OCI-M2 (cell line): ENCODE measurements around the gene KRT2.

Experiments used
- DNase-seq: peaks from one replicate; lab custom pipeline; 2025; ENCODE audit not compliant: unreplicated experiment; lab: John Stamatoyannopoulos, UW

The KRT2 gene

GRCh38 chr12:52644078-52644415, 8.0 kb downstream of the KRT2 start:
- DNase-seq, result no peak

GRCh38 chr12:52643233-52644077, 8.6 kb downstream of the KRT2 start:
- no peak for DNase-seq

- DNase-seq, result no peak
These were observed 10.5 kb downstream of the KRT2 start for GRCh38 chr12:52641468-52641867.

GRCh38 chr12:52637299-52637698, 14.7 kb downstream of the KRT2 start:
- DNase-seq, result no peak

GRCh38 chr12:52636592-52637258, 15.3 kb downstream of the KRT2 start:
- no peak for DNase-seq

GRCh38 chr12:52636189-52636588, 15.8 kb downstream of the KRT2 start:
- no peak for DNase-seq

GRCh38 chr12:52634266-52635056, 17.6 kb downstream of the KRT2 start:
- no peak for DNase-seq

GRCh38 chr12:52633383-52633782, 18.6 kb downstream of the KRT2 start:
- DNase-seq, result no peak

GRCh38 chr12:52632656-52633055, 19.4 kb downstream of the KRT2 start:
- DNase-seq, result no peak

GRCh38 chr12:52631676-52632459, 20.1 kb downstream of the KRT2 start:
- no peak for DNase-seq

GRCh38 chr12:52631264-52631663, 20.7 kb downstream of the KRT2 start:
- DNase-seq, result no peak

- DNase-seq, result no peak
These were observed 21.3 kb downstream of the KRT2 start for GRCh38 chr12:52630599-52631200.

- no peak for DNase-seq
These were observed 22.0 kb downstream of the KRT2 start for GRCh38 chr12:52630008-52630500.

- DNase-seq, result no peak
These were observed 22.6 kb downstream of the KRT2 start for GRCh38 chr12:52629281-52630007.

GRCh38 chr12:52628841-52629240, 23.2 kb downstream of the KRT2 start:
- DNase-seq, result no peak

GRCh38 chr12:52628111-52628507, 23.9 kb downstream of the KRT2 start:
- DNase-seq, result no peak

GRCh38 chr12:52627395-52628110, 24.5 kb downstream of the KRT2 start:
- DNase-seq, result no peak

- no peak for DNase-seq
These were observed 29.7 kb downstream of the KRT2 start for GRCh38 chr12:52622349-52622748.

- DNase-seq, result no peak
These were observed 33.1 kb downstream of the KRT2 start for GRCh38 chr12:52618866-52619265.
